Right cardiac atrium (tissue), 5 donors: ENCODE measurements around the gene MYH13. TPM values are rescaled to one million over a fixed set of nuclear protein-coding genes. Genes with fewer than 3 reads are reported as not detected.

Experiments used
- ATAC-seq, 2 donors: fragments of 200-7000 bp; cut with Tn5 transposase; one replicate each; pipeline versions ENCODE4 v1.8.0 to v1.9.1; 2020; ENCODE audit warnings: moderate library complexity in 2 of 2, mild to moderate bottlenecking in 1 of 2
- DNase-seq, 3 donors: peaks; one replicate each; pipeline ENCODE4 v3.0.0-alpha.2; 2020
- H3K27ac ChIP-seq: one replicate; pipeline ENCODE4 v1.5.1; 2013; ENCODE audit warnings: mild to moderate bottlenecking, low read length, control low read depth, moderate library complexity
- H3K27me3 ChIP-seq: one replicate; pipeline ENCODE4 v1.6.1; 2013; ENCODE audit not compliant: control insufficient read depth, insufficient read depth
- H3K4me1 ChIP-seq: one replicate; pipeline ENCODE4 v1.6.1; 2013; ENCODE audit warnings: low read length; ENCODE audit not compliant: control insufficient read depth, insufficient read depth
- H3K4me3 ChIP-seq: one replicate; pipeline ENCODE4 v1.5.1; 2013; ENCODE audit warnings: low read length, control low read depth
- H3K9me3 ChIP-seq: one replicate; pipeline ENCODE4 v1.6.1; 2013; ENCODE audit warnings: low read length; ENCODE audit not compliant: control insufficient read depth
- WGBS: extraction: QIAGEN DNeasy Blood & Tissue Kit; methylation state at CpG from one replicate; pipeline ENCODE4 v1.1.7; 2013; 5-methylcytosine and 5-hydroxymethylcytosine counted together
- intact Hi-C, 4 donors: fragments of 100-400 bp; cut with DNase I; formaldehyde crosslinking; loops; one replicate each; pipeline versions ENCODE4 v1.11.0 to v1.14.0; 2022 to 2023
- long read RNA-seq, 4 donors: library from polyadenylated mRNA; unstranded; transcript quantifications; one replicate each; pipeline ENCODE4 v2.0.0, GENCODE V29; 2020 to 2021
- polyA plus RNA-seq: library from polyadenylated mRNA; stranded (reverse); fragments of 200-250 nt; gene quantifications from one replicate; pipeline ENCODE4 v1.2.3, GENCODE V29; 2013
- total RNA-seq, 4 donors: library from RNA; stranded (reverse); fragmentation: NEBNext Ultra II Directional; extraction: Animal tissue kit (Norgen Biotek cat#: 25700); gene quantifications; one replicate each; pipeline ENCODE4 v1.2.1, GENCODE V29; 2021
- donor health status: healthy with polysubstance abuse.
- donor health status: DM: no; HTN: yes; CAD: no.
- donor health status: DM: no; HTN: no; CAD: no.
- donor health status: DM: no; HTN: yes; CAD: no; lungs with severe emphysema.
- donor health status: DM: yes; HTN: yes; CAD: no.

Gene MYH13
- total RNA-seq (not detected), polyA plus RNA-seq (not detected)
- long read RNA-seq, donor 1, partial matches to known transcripts = 0 of 3 reads
- long read RNA-seq, donor 1, other reads (novel, unspliced or antisense) = 3 of 3 reads
- long read RNA-seq, donor 2 = 0 reads
- long read RNA-seq, donor 3, partial matches to known transcripts = 0 of 5 reads
- long read RNA-seq, donor 3, other reads (novel, unspliced or antisense) = 5 of 5 reads
- long read RNA-seq, donor 4 = 0 reads

- H3K4me1 ChIP-seq = no peaks in the 10 kb centered on the region
- 77% methylated on average over 5 of the region's 5 CpGs for whole genome bisulfite sequencing
- DNase-seq (no peak), ATAC-seq (no peak)
- no peaks in the 10 kb centered on the region for H3K9me3 ChIP-seq
- no peaks in the 10 kb centered on the region for H3K27me3 ChIP-seq
- H3K4me3 ChIP-seq = no peak within 1 kb of the TSS
- no peak within 1 kb of the TSS for H3K27ac ChIP-seq
- intact Hi-C loops = no loop called here
These were observed at the start of gene MYH13 for GRCh38 chr17:10372906-10373305. Gene MYH13, minus strand, starts transcription at chr17:10373006. Its CDS starts 8,476 bp downstream, at chr17:10364530.

GRCh38 chr17:10421900-10422542, 49.2 kb upstream of the MYH13 start, which contains the start of gene MYH8:
Gene MYH8, minus strand, starts transcription at chr17:10421950. Its CDS starts 1,723 bp downstream, at chr17:10420227.
- ATAC-seq (no peak), DNase-seq (no peak)
- intact Hi-C loops = no loop called here
- WGBS = 70% methylated on average over 7 of the region's 7 CpGs
- Histone ChIP-seq H3K4me3 (no peak within 1 kb of the TSS), H3K9me3 (no peaks in the 10 kb centered on the region), H3K27me3 (no peaks in the 10 kb centered on the region), H3K27ac (no peak within 1 kb of the TSS), H3K4me1 (no peaks in the 10 kb centered on the region)

- ATAC-seq = no peak
- WGBS = 67% methylated on average over 2 of the region's 2 CpGs
These were observed 48.4 kb upstream of the MYH13 start for GRCh38 chr17:10421211-10421610.

DNA sequence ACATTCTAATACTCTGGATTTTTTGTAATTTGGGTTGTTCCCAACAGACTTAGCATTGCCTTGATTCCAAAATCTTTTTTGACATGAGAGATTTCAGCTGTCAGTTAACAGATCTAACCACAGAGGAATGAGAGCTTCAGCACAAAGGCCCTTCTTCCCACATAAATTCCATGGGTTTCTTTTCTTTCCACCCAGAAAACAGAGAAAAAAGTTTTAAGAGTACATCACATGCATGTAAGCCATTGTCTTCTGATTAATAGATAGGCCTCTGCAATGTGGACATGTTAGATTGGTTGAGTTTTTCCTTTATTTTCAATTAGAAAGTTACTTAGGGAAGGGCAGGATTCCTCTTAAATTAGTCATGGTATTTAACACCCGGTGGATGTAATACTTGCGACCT, 48.0 kb upstream of the MYH13 start:
- H3K4me3 ChIP-seq = no peak overlapping the region
- H3K4me1 ChIP-seq = no peaks in the 10 kb centered on the region
- WGBS = 77% methylated on average over 2 of the region's 2 CpGs
- DNase-seq (no peak), ATAC-seq (no peak)
- intact Hi-C loops = no loop called here
- H3K27me3 ChIP-seq = no peaks in the 10 kb centered on the region
- no peaks in the 10 kb centered on the region for H3K9me3 ChIP-seq
- H3K27ac ChIP-seq = no peak overlapping the region

More at GRCh38 chr17:10421211-10421610, 48.4 kb upstream of the MYH13 start:
- Histone ChIP-seq H3K27me3 (no peaks in the 10 kb centered on the region), H3K4me1 (no peaks in the 10 kb centered on the region), H3K4me3 (no peak overlapping the region), H3K27ac (no peak overlapping the region), H3K9me3 (no peaks in the 10 kb centered on the region)
- intact Hi-C loops = no loop called here
- no peak for DNase-seq

GRCh38 chr17:10417431-10417830, 44.6 kb upstream of the MYH13 start:
- H3K27ac ChIP-seq = no peak overlapping the region
- intact Hi-C loops = no loop called here
- H3K9me3 ChIP-seq = no peaks in the 10 kb centered on the region
- no peaks in the 10 kb centered on the region for H3K4me1 ChIP-seq
- no peak overlapping the region for H3K4me3 ChIP-seq
- no peaks in the 10 kb centered on the region for H3K27me3 ChIP-seq
- WGBS = 51% methylated on average over 3 of the region's 3 CpGs
- DNase-seq (no peak), ATAC-seq (no peak)

DNA sequence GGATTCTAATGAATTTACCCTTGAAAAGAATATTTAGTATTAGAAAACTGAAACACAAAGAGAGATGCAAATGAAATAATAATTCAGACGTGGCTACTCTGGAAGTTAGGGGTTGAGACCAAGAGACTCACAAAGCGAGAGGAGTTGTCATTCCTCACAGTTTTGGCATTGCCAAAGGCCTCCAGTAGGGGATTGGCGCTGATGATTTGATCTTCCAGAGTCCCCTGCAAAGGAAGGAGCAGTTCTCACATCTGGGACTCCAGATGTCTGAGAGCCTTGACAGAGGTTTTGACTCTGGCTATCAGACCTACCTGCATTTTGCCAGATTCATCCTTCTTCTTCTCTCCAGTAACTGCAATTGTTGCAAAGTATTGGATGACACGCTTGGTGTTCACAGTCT, 42.4 kb upstream of the MYH13 start:
- intact Hi-C loops = no loop called here

GRCh38 chr17:10403589-10403988, 30.8 kb upstream of the MYH13 start:
- no peak for ATAC-seq
- DNase-seq = no peak

More for the DNA sequence above, 42.4 kb upstream of the MYH13 start:
- Histone ChIP-seq H3K27me3 (no peaks in the 10 kb centered on the region), H3K4me3 (no peak overlapping the region), H3K27ac (no peak overlapping the region), H3K9me3 (no peaks in the 10 kb centered on the region), H3K4me1 (no peaks in the 10 kb centered on the region)
- ATAC-seq = no peak
- DNase-seq = no peak
- WGBS = 78% methylated on average over 4 of the region's 4 CpGs

DNA sequence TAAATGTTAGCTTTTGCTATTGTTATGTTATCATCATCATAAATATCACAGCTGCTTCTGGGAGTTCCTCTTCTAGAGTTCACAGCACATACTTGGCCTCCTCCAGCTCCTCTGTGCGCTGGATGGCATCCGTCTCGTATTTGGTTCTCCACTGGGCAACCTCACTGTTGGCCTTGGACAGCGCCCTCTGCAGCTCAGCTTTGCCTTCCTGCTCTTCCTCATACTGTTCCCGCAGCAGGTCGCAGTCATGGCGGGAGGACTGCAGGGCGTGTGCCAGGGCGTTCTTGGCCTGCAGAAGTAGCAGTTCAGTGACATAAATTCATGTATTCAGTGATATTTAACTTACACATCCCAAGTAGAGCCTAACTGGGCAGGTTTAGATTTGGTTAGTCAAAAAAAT, 25.5 kb upstream of the MYH13 start:
- 79% methylated on average over 9 of the region's 9 CpGs for WGBS

More at GRCh38 chr17:10403589-10403988, 30.8 kb upstream of the MYH13 start:
- H3K9me3 ChIP-seq = no peaks in the 10 kb centered on the region
- H3K27ac ChIP-seq = no peak overlapping the region
- intact Hi-C loops = no loop called here
- no peaks in the 10 kb centered on the region for H3K4me1 ChIP-seq
- H3K4me3 ChIP-seq = no peak overlapping the region
- no peaks in the 10 kb centered on the region for H3K27me3 ChIP-seq

DNA sequence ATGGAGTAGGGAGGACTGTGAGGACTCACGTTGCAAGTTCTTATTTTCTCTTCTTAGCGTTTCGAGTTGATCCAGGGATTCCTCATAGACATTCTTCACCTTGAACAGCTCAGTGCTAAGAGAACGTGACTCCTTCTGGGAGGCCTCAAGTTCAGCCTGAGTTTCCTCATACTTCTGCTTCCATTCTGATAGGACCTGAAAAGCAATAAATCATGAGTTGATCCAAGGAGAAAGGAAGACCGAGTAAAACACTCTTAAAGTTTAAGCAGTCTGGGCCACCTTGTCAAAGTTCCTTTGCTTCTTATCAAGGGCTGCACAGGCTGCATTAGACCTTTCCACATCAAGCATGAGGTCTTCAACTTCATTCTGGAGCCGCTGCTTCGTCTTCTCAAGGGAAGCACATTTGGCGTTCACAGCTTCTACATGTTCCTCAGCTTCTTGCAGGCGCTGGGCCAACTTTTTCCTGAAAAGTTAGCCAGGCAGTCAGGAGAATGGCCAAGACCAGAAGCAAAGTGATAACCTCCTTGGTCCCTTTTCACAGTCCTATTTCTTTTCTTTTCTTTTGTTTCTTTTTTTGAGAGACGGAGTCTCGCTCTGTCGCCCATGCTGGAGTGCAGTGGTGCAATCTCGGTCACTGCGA, 23.8 kb upstream of the MYH13 start:
- 68% methylated on average over 14 of the region's 14 CpGs for WGBS
- Histone ChIP-seq H3K9me3 (no peaks in the 10 kb centered on the region), H3K4me1 (no peaks in the 10 kb centered on the region), H3K27ac (no peak overlapping the region), H3K4me3 (no peak overlapping the region), H3K27me3 (no peaks in the 10 kb centered on the region)
- peak; percentile 31 to 74 (median 60) for DNase-seq
- no peak for ATAC-seq
- intact Hi-C loops = no loop called here

More for the DNA sequence above, 25.5 kb upstream of the MYH13 start:
- no peaks in the 10 kb centered on the region for H3K4me1 ChIP-seq
- intact Hi-C loops = no loop called here
- H3K27ac ChIP-seq = no peak overlapping the region
- DNase-seq (no peak), ATAC-seq (no peak)
- no peak overlapping the region for H3K4me3 ChIP-seq
- H3K9me3 ChIP-seq = no peaks in the 10 kb centered on the region
- H3K27me3 ChIP-seq = no peaks in the 10 kb centered on the region

DNA sequence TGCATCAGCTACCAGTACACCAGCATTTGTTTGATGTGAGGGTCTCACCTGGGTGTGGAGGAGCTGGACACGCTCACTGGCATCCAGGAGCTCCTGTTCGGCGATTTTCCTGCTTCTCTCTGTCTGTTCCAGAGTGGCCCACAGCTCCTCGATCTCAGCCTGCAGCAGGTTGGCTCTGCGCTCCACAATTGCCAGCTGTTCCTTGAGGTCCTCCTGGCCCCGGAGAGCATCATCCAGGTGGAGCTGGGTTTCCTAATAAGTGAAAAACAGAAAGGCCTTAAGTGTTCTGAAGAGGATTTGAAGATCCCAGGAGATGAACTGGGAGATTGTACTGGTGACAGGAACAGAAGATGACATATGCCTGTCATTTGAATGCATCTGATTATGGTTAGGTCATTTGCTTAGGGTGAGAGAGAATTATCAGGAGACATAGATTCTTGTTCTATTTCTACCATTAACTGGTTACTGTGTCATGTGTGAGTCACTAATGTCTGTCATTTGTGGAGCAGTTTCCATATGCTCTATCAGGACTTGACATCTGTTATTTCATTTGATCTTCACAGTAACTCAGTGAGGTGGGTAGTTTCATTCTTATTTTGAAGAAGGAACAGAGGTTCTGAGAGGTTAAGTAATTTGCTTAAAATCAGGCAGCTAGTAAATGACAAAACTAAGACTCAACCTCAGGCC, 21.5 kb upstream of the MYH13 start:
- Histone ChIP-seq H3K4me1 (no peaks in the 10 kb centered on the region), H3K4me3 (no peak overlapping the region), H3K27ac (no peak overlapping the region), H3K9me3 (no peaks in the 10 kb centered on the region), H3K27me3 (no peaks in the 10 kb centered on the region)
- DNase-seq (no peak), ATAC-seq (no peak)
- intact Hi-C loops = no loop called here
- 88% methylated on average over 6 of the region's 6 CpGs for WGBS

DNA sequence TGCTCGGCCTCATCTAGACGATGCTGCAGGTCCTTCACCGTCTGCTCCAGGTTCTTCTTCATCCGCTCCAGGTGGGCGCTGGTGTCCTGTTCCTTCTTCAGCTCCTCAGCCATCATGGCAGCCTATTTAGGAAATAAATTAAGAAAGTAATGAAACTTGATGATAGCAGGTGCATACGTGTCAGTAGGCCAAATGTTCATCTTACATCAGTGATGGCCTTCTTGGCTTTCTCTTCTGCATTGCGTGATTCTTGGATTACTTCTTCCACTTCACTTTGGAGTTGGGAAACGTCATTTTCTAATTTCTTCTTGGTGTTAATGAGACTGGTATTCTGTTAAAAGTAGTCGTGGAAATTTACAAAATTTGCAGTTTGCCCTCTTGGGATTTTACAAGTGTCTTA, 20.1 kb upstream of the MYH13 start:
- no peak for DNase-seq
- Histone ChIP-seq H3K27me3 (no peaks in the 10 kb centered on the region), H3K27ac (no peak overlapping the region), H3K9me3 (no peaks in the 10 kb centered on the region), H3K4me1 (no peaks in the 10 kb centered on the region), H3K4me3 (no peak overlapping the region)
- intact Hi-C loops = no loop called here
- WGBS = 85% methylated on average over 9 of the region's 9 CpGs
- no peak for ATAC-seq
